Measurements from ENCODE around the gene KDM1A.

- TF ChIP-seq CTCF (IDR thresholded peaks at IDR 0.05) (no peak), EP300 (IDR thresholded peaks at IDR 0.05) (no peak), POLR2AphosphoS5 (IDR thresholded peaks at IDR 0.05) (no peak), POLR2A (IDR thresholded peaks at IDR 0.05) (no peak)
These were observed 104.3 kb downstream of the KDM1A start for GRCh38 chr1:23123528-23123927.
